ENCODE results near the gene TNIK. TPM values are rescaled to one million over a fixed set of nuclear protein-coding genes. Genes with fewer than 3 reads are reported as not detected.
"Not testable (repeated sequence)": the region's sequence is repeated elsewhere in the genome, so short reads cannot be mapped to it uniquely, and the experiment has no call there.

The TNIK gene
- total RNA-seq, 2 experiments from 2014 or later: 57.6 to 61.7 TPM

GRCh38 chr3:171437115-171437756 is 23.0 kb downstream of the TNIK start:
- Mint-ChIP-seq H3K9me3 (no peaks in the 10 kb centered on the region), H3K36me3 (ENCODE audit: low read depth) (peaks cover 24% of the 10 kb centered on the region), H3K4me3 (no peak overlapping the region), H3K4me1 (peaks cover 22% of the 10 kb centered on the region), H3K27ac (no peak overlapping the region), H3K27me3 (no peaks in the 10 kb centered on the region)
- POLR2A ChIA-PET: interaction anchor here (1.4 kb wide), 1 partner anchor 9 kb away, joined by 3 read pairs; no protein-coding TSS in a partner anchor
- CTCF ChIA-PET: no interaction called here
- DNase-seq: no peak

- Mint-ChIP-seq H3K4me3 (no peak overlapping the region), H3K4me1 (peaks cover 22% of the 10 kb centered on the region)
Observed at GRCh38 chr3:171436380-171436779, 23.8 kb downstream of the TNIK start.

GRCh38 chr3:171435757-171436156 is 24.4 kb downstream of the TNIK start:
- no peaks in the 10 kb centered on the region for H3K9me3 Mint-ChIP-seq
- ChIA-PET POLR2A (no interaction called here), CTCF (no interaction called here)
- peaks cover 22% of the 10 kb centered on the region for H3K4me1 Mint-ChIP-seq
- H3K36me3 Mint-ChIP-seq (ENCODE audit: low read depth): peaks cover 12% of the 10 kb centered on the region
- no peak for DNase-seq
- H3K4me3 Mint-ChIP-seq: no peak overlapping the region
- no peaks in the 10 kb centered on the region for H3K27me3 Mint-ChIP-seq
- H3K27ac Mint-ChIP-seq: no peak overlapping the region

More at GRCh38 chr3:171436380-171436779, 23.8 kb downstream of the TNIK start:
- Mint-ChIP-seq H3K27me3 (no peaks in the 10 kb centered on the region), H3K36me3 (ENCODE audit: low read depth) (peaks cover 17% of the 10 kb centered on the region), H3K9me3 (no peaks in the 10 kb centered on the region), H3K27ac (no peak overlapping the region)
- ChIA-PET POLR2A (no interaction called here), CTCF (no interaction called here)
- DNase-seq: no peak

GRCh38 chr3:171435143-171435542 is 25.1 kb downstream of the TNIK start:
- POLR2A ChIA-PET: no interaction called here
- Mint-ChIP-seq H3K27me3 (no peaks in the 10 kb centered on the region), H3K4me3 (no peak overlapping the region), H3K4me1 (peaks cover 22% of the 10 kb centered on the region), H3K9me3 (no peaks in the 10 kb centered on the region), H3K27ac (no peak overlapping the region), H3K36me3 (ENCODE audit: low read depth) (peaks cover 6% of the 10 kb centered on the region)
- CTCF ChIA-PET: no interaction called here
- DNase-seq: no peak

DNA sequence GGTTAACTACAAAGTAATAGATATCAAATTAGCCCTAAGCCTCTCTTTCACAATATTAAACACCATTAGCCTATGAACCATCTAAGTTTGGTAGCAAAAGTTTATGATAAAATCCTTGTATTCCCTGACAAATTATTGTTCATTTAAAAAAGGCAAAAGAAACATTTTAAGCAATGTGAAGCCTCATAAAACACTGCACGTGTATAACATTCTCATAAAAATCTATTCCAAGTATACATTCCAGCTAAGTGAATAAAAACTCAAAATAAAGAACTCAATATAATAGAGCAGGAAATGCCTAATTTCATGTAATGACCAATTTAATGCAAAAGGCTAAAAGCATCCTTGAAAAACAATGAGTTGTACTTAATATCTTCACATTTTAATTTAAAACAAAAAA is 27.7 kb downstream of the TNIK start:
- CTCF ChIA-PET: no interaction called here
- H3K4me3 Mint-ChIP-seq: no peak overlapping the region

GRCh38 chr3:171431550-171431949 is 28.7 kb downstream of the TNIK start:
- Mint-ChIP-seq H3K4me3 (no peak overlapping the region), H3K4me1 (peaks cover 6% of the 10 kb centered on the region), H3K27me3 (no peaks in the 10 kb centered on the region), H3K9me3 (no peaks in the 10 kb centered on the region), H3K36me3 (ENCODE audit: low read depth) (peaks cover 3% of the 10 kb centered on the region), H3K27ac (no peak overlapping the region)
- POLR2A ChIA-PET: no interaction called here
- CTCF ChIA-PET: no interaction called here
- DNase-seq: no peak

More for the DNA sequence above, 27.7 kb downstream of the TNIK start:
- H3K27ac Mint-ChIP-seq: no peak overlapping the region
- no peaks in the 10 kb centered on the region for H3K9me3 Mint-ChIP-seq
- H3K36me3 Mint-ChIP-seq (ENCODE audit: low read depth): no peaks in the 10 kb centered on the region
- H3K27me3 Mint-ChIP-seq: no peaks in the 10 kb centered on the region
- POLR2A ChIA-PET: no interaction called here
- peaks cover 11% of the 10 kb centered on the region for H3K4me1 Mint-ChIP-seq
- no peak for DNase-seq

DNA sequence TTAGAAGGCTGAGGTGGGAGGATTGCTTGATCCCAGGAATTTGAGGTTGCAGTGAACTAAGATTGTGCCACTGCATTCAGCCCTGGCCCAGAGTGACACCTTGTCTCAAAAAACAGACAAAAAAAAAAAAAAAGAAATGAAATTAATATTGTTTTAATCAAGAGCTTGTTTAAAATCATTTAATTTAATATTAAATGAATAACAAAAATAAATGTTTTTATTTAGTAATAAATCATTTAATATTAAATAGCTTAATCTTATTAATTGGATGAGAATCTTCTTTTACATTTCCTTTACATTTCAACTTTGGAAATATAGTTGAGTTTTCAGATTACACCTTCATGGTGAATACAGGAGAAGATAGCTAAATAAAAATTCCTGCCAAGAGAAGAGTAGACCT is 29.7 kb downstream of the TNIK start:
- Mint-ChIP-seq H3K36me3 (ENCODE audit: low read depth) (peaks cover 4% of the 10 kb centered on the region), H3K4me1 (no peaks in the 10 kb centered on the region), H3K4me3 (no peak overlapping the region), H3K27ac (no peak overlapping the region), H3K9me3 (no peaks in the 10 kb centered on the region), H3K27me3 (no peaks in the 10 kb centered on the region)
- DNase-seq: no peak
- POLR2A ChIA-PET: no interaction called here
- CTCF ChIA-PET: interaction anchor here (0.6 to 1.3 kb wide), 3 partner anchors 11 to 64 kb away, joined by 3 read pairs; no protein-coding TSS in a partner anchor

- H3K4me1 Mint-ChIP-seq: no peaks in the 10 kb centered on the region
- H3K36me3 Mint-ChIP-seq (ENCODE audit: low read depth): peaks cover 4% of the 10 kb centered on the region
- POLR2A ChIA-PET: no interaction called here
- H3K4me3 Mint-ChIP-seq: no peak overlapping the region
- H3K27ac Mint-ChIP-seq: no peak overlapping the region
- H3K9me3 Mint-ChIP-seq: no peaks in the 10 kb centered on the region
- CTCF ChIA-PET: interaction anchor here (1.3 kb wide), 1 partner anchor 17 kb away, joined by 3 read pairs; no protein-coding TSS in a partner anchor
- DNase-seq: no peak
- H3K27me3 Mint-ChIP-seq: no peaks in the 10 kb centered on the region
Observed at GRCh38 chr3:171429635-171430034, 30.6 kb downstream of the TNIK start.

DNA sequence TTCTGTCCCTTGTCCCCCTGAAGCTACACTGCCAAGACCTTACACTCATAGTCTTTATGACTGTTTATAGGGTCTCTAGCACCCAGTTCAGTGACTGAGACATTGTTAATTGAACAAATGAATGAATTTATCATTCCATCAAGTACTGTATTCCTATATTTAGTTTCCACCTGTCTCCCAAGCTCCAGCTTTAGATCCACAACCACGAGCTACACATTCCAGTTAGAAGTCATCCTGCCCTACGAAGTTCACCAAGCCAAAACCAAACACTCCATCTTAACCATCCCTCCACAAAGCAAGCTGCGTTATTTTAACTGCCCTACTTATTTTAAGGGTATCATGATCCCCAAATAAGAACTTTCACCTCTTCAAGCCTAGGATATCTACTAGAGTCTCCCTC is 31.3 kb downstream of the TNIK start:
- H3K4me3 Mint-ChIP-seq: no peak overlapping the region
- no peaks in the 10 kb centered on the region for H3K4me1 Mint-ChIP-seq
- no peak overlapping the region for H3K27ac Mint-ChIP-seq
- ChIA-PET CTCF (interaction anchor here (0.6 to 1.3 kb wide), 2 partner anchors 17 to 749 kb away, joined by 3 read pairs; no protein-coding TSS in a partner anchor), POLR2A (interaction anchor here (0.6 to 1.1 kb wide), 2 partner anchors 9 to 1178 kb away, joined by 3 to 5 read pairs; no protein-coding TSS in a partner anchor)
- H3K27me3 Mint-ChIP-seq: no peaks in the 10 kb centered on the region
- DNase-seq: no peak
- H3K36me3 Mint-ChIP-seq (ENCODE audit: low read depth): peaks cover 10% of the 10 kb centered on the region
- peaks cover 3% of the 10 kb centered on the region for H3K9me3 Mint-ChIP-seq

- no peaks in the 10 kb centered on the region for H3K4me1 Mint-ChIP-seq
- CTCF ChIA-PET: interaction anchor here (0.6 to 1.3 kb wide), 2 partner anchors 16 to 749 kb away, joined by 3 read pairs; no protein-coding TSS in a partner anchor
- peaks cover 3% of the 10 kb centered on the region for H3K9me3 Mint-ChIP-seq
- no peak for DNase-seq
- H3K27me3 Mint-ChIP-seq: no peaks in the 10 kb centered on the region
- H3K36me3 Mint-ChIP-seq (ENCODE audit: low read depth): peaks cover 14% of the 10 kb centered on the region
- POLR2A ChIA-PET: interaction anchor here (1.1 kb wide), 1 partner anchor 10 kb away, joined by 3 read pairs; no protein-coding TSS in a partner anchor
- H3K4me3 Mint-ChIP-seq: no peak overlapping the region
- no peak overlapping the region for H3K27ac Mint-ChIP-seq
Observed at GRCh38 chr3:171428321-171428787, 31.9 kb downstream of the TNIK start.

DNA sequence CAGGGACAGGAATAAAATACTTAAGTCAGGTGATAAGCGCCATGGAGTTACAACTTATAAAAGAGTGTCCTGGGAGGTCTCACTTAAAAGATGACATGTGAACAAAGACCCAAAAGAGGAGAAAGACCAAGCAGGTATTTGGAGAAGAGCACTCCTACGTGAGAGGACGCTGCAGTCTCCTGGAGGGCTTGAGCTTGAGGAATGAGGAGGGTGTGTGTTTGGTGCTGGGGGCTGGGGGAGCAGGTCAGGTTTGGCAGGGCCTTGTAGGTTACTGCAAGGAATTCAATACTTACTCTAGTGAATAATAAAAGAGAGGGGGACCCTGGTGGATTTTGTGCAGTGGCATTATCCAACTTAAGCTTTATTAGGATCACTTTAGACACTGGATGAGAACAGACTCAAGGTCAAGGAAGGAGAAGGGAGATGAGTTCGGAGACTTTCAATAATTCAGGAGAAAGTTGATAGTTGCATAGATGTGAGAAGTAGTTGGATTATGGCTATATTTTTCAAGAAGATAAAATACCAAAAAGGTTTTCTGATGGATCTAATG is 32.4 kb downstream of the TNIK start:
- no peaks in the 10 kb centered on the region for H3K4me1 Mint-ChIP-seq
- no peak overlapping the region for H3K27ac Mint-ChIP-seq
- peaks cover 17% of the 10 kb centered on the region for H3K36me3 Mint-ChIP-seq (ENCODE audit: low read depth)
- no peaks in the 10 kb centered on the region for H3K27me3 Mint-ChIP-seq
- DNase-seq: no peak
- peaks cover 5% of the 10 kb centered on the region for H3K9me3 Mint-ChIP-seq
- ChIA-PET POLR2A (interaction anchor here (1.1 kb wide), 1 partner anchor 10 kb away, joined by 3 read pairs; no protein-coding TSS in a partner anchor), CTCF (no interaction called here)
- H3K4me3 Mint-ChIP-seq: no peak overlapping the region

DNA sequence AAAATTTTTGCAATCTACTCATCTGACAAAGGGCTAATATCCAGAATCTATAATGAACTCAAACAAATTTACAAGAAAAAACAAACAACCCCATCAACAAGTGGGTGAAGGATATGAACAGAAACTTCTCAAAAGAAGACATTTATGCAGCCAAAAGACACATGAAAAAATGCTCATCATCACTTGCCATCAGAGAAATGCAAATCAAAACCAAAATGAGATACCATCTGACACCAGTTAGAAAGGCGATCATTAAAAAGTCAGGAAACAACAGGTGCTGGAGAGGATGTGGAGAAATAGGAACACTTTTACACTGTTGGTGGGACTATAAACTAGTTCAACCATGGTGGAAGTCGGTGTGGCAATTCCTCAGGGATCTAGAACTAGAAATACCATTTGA is 36.1 kb downstream of the TNIK start:
- H3K9me3 Mint-ChIP-seq, H3K27me3 Mint-ChIP-seq, H3K4me3 Mint-ChIP-seq, H3K27ac Mint-ChIP-seq, CTCF ChIA-PET, POLR2A ChIA-PET, H3K4me1 Mint-ChIP-seq, DNase-seq: not testable (repeated sequence)
- H3K36me3 Mint-ChIP-seq (ENCODE audit: low read depth): peaks cover 23% of the 10 kb centered on the region

DNA sequence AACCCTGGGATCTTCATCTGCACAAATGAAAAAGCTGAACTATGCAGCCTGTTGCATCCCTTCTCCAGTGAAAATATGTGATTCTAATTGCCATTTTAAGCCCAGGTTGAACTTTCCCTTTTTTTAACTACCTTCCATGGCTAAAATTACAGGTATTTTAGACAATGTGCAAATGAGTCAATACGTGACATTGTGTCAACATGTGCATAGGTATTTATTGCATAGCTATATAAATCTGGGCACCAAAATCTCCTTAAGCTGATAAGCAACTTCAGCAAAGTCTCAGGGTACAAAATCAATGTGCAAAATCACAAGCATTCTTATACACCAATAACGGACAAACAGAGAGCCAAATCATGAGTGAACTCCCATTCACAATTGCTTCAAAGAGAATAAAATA is 37.4 kb downstream of the TNIK start:
- DNase-seq, H3K4me1 Mint-ChIP-seq, H3K4me3 Mint-ChIP-seq, CTCF ChIA-PET, POLR2A ChIA-PET, H3K9me3 Mint-ChIP-seq, H3K27me3 Mint-ChIP-seq, H3K27ac Mint-ChIP-seq: not testable (repeated sequence)
- H3K36me3 Mint-ChIP-seq (ENCODE audit: low read depth): peaks cover 33% of the 10 kb centered on the region

- no peak overlapping the region for H3K27ac Mint-ChIP-seq
- peaks cover 30% of the 10 kb centered on the region for H3K36me3 Mint-ChIP-seq (ENCODE audit: low read depth)
- H3K4me1 Mint-ChIP-seq: no peaks in the 10 kb centered on the region
- POLR2A ChIA-PET: no interaction called here
- DNase-seq: no peak
- CTCF ChIA-PET: no interaction called here
- H3K9me3 Mint-ChIP-seq: peaks cover 7% of the 10 kb centered on the region
- no peak overlapping the region for H3K4me3 Mint-ChIP-seq
- no peaks in the 10 kb centered on the region for H3K27me3 Mint-ChIP-seq
Observed at GRCh38 chr3:171420667-171421066, 39.5 kb downstream of the TNIK start.

Data from activated CD4-positive, alpha-beta memory T cell treated with anti-CD3 and anti-CD28 coated beads, Interleukin-2, amount 10 ng/mL, durations not matched to agents 7 days and 5 days (primary cell).